SU-DHL-6 (cell line): ENCODE data around the gene DYNLT2B.

Experiments used
- EZH2phosphoT487 ChIP-seq: fragments of 200-600 bp; sonication (generic), shearing (Covaris generic); conservative IDR thresholded peaks from 2 replicates; pipeline ENCODE4 v1.6.1; 2018; ENCODE audit warnings: mild to moderate bottlenecking, antibody characterized with exemption, low read length, moderate library complexity, mixed read lengths
- TF ChIP-seq, protein P1 (sequence below): fragments of 200-600 bp; sonication (generic); IDR thresholded peaks from one replicate; pipeline ENCODE4 v1.5.1; 2017; ENCODE audit warnings: antibody characterized with exemption, mild to moderate bottlenecking, low read length, moderate library complexity; ENCODE audit not compliant: insufficient read depth, poor library complexity, severe bottlenecking

DNA sequence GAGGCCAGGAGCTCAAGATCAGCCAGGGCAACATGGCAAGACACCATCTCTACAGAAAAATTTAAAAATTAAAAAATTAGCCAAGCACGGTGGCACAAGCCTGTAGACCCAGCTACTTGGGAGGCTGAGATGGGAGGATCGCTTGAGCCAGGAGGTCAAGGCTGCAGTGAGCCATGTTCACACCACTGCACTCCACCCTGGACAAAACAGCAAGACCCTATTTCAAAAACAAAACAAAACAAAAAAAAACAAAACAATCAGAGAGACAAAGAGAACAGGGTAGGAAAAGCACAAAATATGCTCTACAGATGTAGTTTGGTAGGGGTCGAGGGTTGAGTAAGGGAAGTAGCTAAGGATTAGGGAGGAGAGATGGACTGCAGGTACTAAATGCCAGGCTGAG lies 3.4 kb downstream of the DYNLT2B start:
- TF ChIP-seq, protein P1, sequence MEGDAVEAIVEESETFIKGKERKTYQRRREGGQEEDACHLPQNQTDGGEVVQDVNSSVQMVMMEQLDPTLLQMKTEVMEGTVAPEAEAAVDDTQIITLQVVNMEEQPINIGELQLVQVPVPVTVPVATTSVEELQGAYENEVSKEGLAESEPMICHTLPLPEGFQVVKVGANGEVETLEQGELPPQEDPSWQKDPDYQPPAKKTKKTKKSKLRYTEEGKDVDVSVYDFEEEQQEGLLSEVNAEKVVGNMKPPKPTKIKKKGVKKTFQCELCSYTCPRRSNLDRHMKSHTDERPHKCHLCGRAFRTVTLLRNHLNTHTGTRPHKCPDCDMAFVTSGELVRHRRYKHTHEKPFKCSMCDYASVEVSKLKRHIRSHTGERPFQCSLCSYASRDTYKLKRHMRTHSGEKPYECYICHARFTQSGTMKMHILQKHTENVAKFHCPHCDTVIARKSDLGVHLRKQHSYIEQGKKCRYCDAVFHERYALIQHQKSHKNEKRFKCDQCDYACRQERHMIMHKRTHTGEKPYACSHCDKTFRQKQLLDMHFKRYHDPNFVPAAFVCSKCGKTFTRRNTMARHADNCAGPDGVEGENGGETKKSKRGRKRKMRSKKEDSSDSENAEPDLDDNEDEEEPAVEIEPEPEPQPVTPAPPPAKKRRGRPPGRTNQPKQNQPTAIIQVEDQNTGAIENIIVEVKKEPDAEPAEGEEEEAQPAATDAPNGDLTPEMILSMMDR: no peak
- TF ChIP-seq EZH2phosphoT487: no peak
